ENCODE results near the gene RAX2. TPM values are rescaled to one million over a fixed set of nuclear protein-coding genes. Genes with fewer than 3 reads are reported as not detected.
A peak's percentile ranks its signal among the peaks of the same experiment; 100 is the strongest.

The RAX2 gene
- total and polyA plus RNA-seq, 10 of the 15 experiments (the other 5 are each of a cell fraction or from before 2014, with no cell fraction given): not detected

DNA sequence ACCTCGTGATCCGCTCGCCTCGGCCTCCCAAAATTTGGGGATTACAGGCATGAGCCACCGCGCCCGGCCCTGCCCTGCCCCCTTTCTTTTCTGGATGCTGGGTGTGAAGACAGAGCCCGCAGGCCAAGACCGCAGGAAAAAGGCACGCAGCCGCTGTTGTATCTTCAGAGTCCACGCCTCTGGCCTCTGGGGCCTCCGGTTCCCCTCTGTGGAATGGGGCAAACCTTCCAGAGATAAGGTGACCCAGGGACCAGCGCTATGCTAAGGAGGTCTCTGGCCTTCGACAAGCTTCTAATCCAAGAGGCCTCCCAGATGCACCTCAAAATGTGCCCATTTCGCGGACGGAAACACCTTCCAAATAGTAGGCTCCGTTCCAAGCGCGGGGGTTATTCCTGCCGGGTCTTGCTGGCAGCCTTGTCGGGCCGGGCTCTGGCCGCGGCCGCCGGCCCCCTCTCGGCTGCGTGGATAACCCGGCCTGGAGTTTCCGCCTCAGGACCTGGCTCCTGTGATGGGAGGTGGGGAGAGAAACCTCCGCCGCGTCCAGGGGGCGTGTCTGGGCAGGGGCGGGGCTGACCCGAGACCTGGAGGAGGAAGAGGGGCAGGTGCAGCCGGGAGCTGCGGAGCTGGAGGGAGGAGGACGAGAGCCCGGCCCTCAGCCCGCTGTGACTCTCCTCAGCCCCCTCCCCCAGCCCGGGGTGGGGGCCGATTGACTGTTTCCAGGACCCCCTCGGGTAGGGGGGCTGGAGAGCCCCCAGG is 50.7 kb downstream of the RAX2 start (continued):
- TF ChIP-seq SRF (IDR thresholded peaks at IDR 0.05; ENCODE audit: low read depth in 2 of 2, low read length in 2 of 2): 0 out of 4 replicates have a peak, but pooled peaks of 1 of the 2 experiments have one; percentile 33
- TF ChIP-seq CREB1 (IDR thresholded peaks at IDR 0.05; ENCODE audit: low read depth): 0 out of 2 replicates have a peak, but pooled peaks have one; percentile 34
- TF ChIP-seq, protein P1, sequence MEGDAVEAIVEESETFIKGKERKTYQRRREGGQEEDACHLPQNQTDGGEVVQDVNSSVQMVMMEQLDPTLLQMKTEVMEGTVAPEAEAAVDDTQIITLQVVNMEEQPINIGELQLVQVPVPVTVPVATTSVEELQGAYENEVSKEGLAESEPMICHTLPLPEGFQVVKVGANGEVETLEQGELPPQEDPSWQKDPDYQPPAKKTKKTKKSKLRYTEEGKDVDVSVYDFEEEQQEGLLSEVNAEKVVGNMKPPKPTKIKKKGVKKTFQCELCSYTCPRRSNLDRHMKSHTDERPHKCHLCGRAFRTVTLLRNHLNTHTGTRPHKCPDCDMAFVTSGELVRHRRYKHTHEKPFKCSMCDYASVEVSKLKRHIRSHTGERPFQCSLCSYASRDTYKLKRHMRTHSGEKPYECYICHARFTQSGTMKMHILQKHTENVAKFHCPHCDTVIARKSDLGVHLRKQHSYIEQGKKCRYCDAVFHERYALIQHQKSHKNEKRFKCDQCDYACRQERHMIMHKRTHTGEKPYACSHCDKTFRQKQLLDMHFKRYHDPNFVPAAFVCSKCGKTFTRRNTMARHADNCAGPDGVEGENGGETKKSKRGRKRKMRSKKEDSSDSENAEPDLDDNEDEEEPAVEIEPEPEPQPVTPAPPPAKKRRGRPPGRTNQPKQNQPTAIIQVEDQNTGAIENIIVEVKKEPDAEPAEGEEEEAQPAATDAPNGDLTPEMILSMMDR (IDR thresholded peaks at IDR 0.05 in 2 of 3, conservative IDR thresholded peaks at IDR 0.05 in 1 of 3; ENCODE audit: control insufficient read depth in 2 of 3, extremely low read depth in 1 of 3, insufficient read depth in 1 of 3, low read depth in 3 of 3, low read length in 3 of 3): 0 out of 6 replicates have a peak, but pooled peaks of 1 of the 3 experiments have one; percentile 2
- no peak for TF ChIP-seq FOXK2 (IDR thresholded peaks at IDR 0.05)
- TF ChIP-seq, protein P2, sequence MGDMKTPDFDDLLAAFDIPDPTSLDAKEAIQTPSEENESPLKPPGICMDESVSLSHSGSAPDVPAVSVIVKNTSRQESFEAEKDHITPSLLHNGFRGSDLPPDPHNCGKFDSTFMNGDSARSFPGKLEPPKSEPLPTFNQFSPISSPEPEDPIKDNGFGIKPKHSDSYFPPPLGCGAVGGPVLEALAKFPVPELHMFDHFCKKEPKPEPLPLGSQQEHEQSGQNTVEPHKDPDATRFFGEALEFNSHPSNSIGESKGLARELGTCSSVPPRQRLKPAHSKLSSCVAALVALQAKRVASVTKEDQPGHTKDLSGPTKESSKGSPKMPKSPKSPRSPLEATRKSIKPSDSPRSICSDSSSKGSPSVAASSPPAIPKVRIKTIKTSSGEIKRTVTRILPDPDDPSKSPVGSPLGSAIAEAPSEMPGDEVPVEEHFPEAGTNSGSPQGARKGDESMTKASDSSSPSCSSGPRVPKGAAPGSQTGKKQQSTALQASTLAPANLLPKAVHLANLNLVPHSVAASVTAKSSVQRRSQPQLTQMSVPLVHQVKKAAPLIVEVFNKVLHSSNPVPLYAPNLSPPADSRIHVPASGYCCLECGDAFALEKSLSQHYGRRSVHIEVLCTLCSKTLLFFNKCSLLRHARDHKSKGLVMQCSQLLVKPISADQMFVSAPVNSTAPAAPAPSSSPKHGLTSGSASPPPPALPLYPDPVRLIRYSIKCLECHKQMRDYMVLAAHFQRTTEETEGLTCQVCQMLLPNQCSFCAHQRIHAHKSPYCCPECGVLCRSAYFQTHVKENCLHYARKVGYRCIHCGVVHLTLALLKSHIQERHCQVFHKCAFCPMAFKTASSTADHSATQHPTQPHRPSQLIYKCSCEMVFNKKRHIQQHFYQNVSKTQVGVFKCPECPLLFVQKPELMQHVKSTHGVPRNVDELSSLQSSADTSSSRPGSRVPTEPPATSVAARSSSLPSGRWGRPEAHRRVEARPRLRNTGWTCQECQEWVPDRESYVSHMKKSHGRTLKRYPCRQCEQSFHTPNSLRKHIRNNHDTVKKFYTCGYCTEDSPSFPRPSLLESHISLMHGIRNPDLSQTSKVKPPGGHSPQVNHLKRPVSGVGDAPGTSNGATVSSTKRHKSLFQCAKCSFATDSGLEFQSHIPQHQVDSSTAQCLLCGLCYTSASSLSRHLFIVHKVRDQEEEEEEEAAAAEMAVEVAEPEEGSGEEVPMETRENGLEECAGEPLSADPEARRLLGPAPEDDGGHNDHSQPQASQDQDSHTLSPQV (IDR thresholded peaks at IDR 0.05): no peak
- TF ChIP-seq, protein P3, sequence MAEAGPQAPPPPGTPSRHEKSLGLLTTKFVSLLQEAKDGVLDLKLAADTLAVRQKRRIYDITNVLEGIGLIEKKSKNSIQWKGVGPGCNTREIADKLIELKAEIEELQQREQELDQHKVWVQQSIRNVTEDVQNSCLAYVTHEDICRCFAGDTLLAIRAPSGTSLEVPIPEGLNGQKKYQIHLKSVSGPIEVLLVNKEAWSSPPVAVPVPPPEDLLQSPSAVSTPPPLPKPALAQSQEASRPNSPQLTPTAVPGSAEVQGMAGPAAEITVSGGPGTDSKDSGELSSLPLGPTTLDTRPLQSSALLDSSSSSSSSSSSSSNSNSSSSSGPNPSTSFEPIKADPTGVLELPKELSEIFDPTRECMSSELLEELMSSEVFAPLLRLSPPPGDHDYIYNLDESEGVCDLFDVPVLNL (IDR thresholded peaks at IDR 0.05; ENCODE audit: low read depth, low read length): no peak
- TF ChIP-seq RELB (IDR thresholded peaks at IDR 0.05; ENCODE audit: low read depth): peak; percentile 94
- TF ChIP-seq EP300 (IDR thresholded peaks at IDR 0.05; ENCODE audit: borderline replicate concordance in 1 of 2, control insufficient read depth in 1 of 2, low read depth in 2 of 2, low read length in 2 of 2): no peak
- TF ChIP-seq EZH2 (IDR thresholded peaks at IDR 0.05; ENCODE audit: borderline replicate concordance, control insufficient read depth, low read depth, low read length): no peak
- no peak for TF ChIP-seq MYC (IDR thresholded peaks at IDR 0.05; ENCODE audit: insufficient read depth, insufficient read length, insufficient replicate concordance, low read length, severe bottlenecking)
- TF ChIP-seq RUNX3 (IDR thresholded peaks at IDR 0.05; ENCODE audit: low read length): peak; percentile 70
- no peak for TF ChIP-seq ESRRA (IDR thresholded peaks at IDR 0.05; ENCODE audit: low read length)
- TF ChIP-seq, protein P4, sequence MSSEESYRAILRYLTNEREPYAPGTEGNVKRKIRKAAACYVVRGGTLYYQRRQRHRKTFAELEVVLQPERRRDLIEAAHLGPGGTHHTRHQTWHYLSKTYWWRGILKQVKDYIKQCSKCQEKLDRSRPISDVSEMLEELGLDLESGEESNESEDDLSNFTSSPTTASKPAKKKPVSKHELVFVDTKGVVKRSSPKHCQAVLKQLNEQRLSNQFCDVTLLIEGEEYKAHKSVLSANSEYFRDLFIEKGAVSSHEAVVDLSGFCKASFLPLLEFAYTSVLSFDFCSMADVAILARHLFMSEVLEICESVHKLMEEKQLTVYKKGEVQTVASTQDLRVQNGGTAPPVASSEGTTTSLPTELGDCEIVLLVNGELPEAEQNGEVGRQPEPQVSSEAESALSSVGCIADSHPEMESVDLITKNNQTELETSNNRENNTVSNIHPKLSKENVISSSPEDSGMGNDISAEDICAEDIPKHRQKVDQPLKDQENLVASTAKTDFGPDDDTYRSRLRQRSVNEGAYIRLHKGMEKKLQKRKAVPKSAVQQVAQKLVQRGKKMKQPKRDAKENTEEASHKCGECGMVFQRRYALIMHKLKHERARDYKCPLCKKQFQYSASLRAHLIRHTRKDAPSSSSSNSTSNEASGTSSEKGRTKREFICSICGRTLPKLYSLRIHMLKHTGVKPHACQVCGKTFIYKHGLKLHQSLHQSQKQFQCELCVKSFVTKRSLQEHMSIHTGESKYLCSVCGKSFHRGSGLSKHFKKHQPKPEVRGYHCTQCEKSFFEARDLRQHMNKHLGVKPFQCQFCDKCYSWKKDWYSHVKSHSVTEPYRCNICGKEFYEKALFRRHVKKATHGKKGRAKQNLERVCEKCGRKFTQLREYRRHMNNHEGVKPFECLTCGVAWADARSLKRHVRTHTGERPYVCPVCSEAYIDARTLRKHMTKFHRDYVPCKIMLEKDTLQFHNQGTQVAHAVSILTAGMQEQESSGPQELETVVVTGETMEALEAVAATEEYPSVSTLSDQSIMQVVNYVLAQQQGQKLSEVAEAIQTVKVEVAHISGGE (CRISPR knock-in tag; IDR thresholded peaks at IDR 0.05): no peak
- no peak for TF ChIP-seq POLR2AphosphoS2 (IDR thresholded peaks at IDR 0.05; ENCODE audit: low read depth, low read length)
- TF ChIP-seq IRF4 (IDR thresholded peaks at IDR 0.05; ENCODE audit: low read depth, low read length): no peak
